Stomach (tissue), 9 donors: ENCODE data around the gene RESF1. TPM values are rescaled to one million over a fixed set of nuclear protein-coding genes. Genes with fewer than 3 reads are reported as not detected.
A peak's percentile ranks its signal among the peaks of the same experiment; 100 is the strongest.

Experiments used
- DNase-seq, 2 donors: peaks; one replicate each; pipeline versions ENCODE4 v3.0.0 to v3.0.0-alpha.2; 2013 to 2019
- H3K27ac ChIP-seq, 5 donors: fragments of 200-600 bp in 4 of 5; sonication (generic) in 4 of 5; one replicate each; pipeline ENCODE4 v1.5.1; 2013 to 2019; ENCODE audit warnings: mild to moderate bottlenecking in 1 of 5, moderate library complexity in 1 of 5
- H3K27me3 ChIP-seq, 3 donors: fragments of 200-600 bp; sonication (generic); one replicate each; pipeline ENCODE4 v1.5.1; 2017 to 2019; ENCODE audit warnings: mixed run types in 1 of 3
- H3K36me3 ChIP-seq, 4 donors: fragments of 200-600 bp; sonication (generic); 1 replicate in 3 of 4; 2 replicates in 1 of 4; pipeline ENCODE4 v1.5.1; 2016 to 2019
- H3K4me1 ChIP-seq, 4 donors: fragments of 200-600 bp; sonication (generic); one replicate each; pipeline ENCODE4 v1.5.1; 2016 to 2019
- H3K4me3 ChIP-seq, 4 donors: fragments of 200-600 bp; sonication (generic) in 3 of 4; one replicate each; pipeline ENCODE4 v1.5.1; 2016 to 2019; ENCODE audit warnings: mild to moderate bottlenecking in 1 of 4
- H3K9me3 ChIP-seq, 4 donors: fragments of 200-600 bp; sonication (generic); one replicate each; pipeline ENCODE4 v1.5.1; 2016 to 2019
- EP300 ChIP-seq: sonication (generic); formaldehyde crosslinking; IDR thresholded peaks from one replicate; pipeline ENCODE4 v1.6.1; 2017; ENCODE audit warnings: antibody characterized with exemption
- POLR2A ChIP-seq, 4 donors: fragments of 450-650 bp; IDR thresholded peaks; one replicate each; pipeline ENCODE4 v1.6.1; 2016; ENCODE audit warnings: antibody characterized with exemption in 4 of 4, control low read depth in 2 of 4, mild to moderate bottlenecking in 1 of 4, moderate library complexity in 1 of 4
- POLR2AphosphoS5 ChIP-seq, 3 donors: sonication (generic); formaldehyde crosslinking; IDR thresholded peaks; one replicate each; pipeline ENCODE4 v1.6.1; 2016; ENCODE audit warnings: antibody characterized with exemption in 3 of 3
- WGBS, 5 donors: extraction: QIAGEN DNeasy Blood & Tissue Kit in 3 of 5; methylation state at CpG; one replicate each; pipeline versions ENCODE4 v1.1.5 to v1.1.7; 2013 to 2018; 5-methylcytosine and 5-hydroxymethylcytosine counted together
- intact Hi-C: fragments of 100-400 bp; cut with DNase I; formaldehyde crosslinking; loops from one replicate; pipeline ENCODE4 v1.15.1; 2023; ENCODE audit warnings: low total_unique reads
- polyA plus RNA-seq, 3 donors: library from polyadenylated mRNA; stranded (reverse); fragments of 200-250 nt; gene quantifications; one replicate each; pipeline ENCODE4 v1.2.3, GENCODE V29; 2013
- total RNA-seq, 5 donors: library from RNA; depleted of rRNA; stranded (reverse); fragments of >200 nt; gene quantifications; one replicate each; pipeline versions ENCODE4 v1.1.0 to v1.2.3, GENCODE V29; 2014 to 2016
- TF ChIP-seq, protein P1 (sequence below), 7 experiments: fragments of 450-650 bp in 4 of 7; fragments of 200-600 bp in 3 of 7; sonication (generic) in 3 of 7; IDR thresholded peaks; one replicate each; pipeline ENCODE4 v1.5.1; 2016 to 2019; ENCODE audit warnings: antibody characterized with exemption in 7 of 7, control low read depth in 2 of 7, mild to moderate bottlenecking in 1 of 7
- donor health status: healthy with polysubstance abuse.
- donor health status: Bipolar disorder and iron deficiency.
- donor health status: healthy.

RESF1 gene
- total and polyA plus RNA-seq, 8 donors: 15.4 to 255 (median 51.9) TPM

DNA sequence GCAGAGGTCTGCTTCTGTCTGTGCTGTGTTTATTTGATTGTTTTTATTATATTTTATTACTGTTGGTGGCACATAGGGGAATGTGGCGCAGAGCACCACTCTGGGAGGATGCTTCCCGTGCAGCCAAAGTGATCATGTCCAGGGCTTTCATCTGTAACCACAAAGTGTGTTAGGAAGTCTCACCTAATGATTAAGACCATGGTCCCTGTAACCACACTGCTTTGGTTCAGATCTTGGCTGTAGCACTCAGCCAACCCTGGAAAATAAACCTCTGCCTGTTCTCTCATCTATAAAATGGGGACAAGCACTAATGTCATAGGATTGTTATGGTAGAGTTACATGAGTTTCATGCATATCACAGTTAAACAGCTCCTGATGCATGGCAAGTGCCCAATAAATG lies 1.9 kb downstream of the RESF1 start:
- H3K4me3 ChIP-seq: peak overlapping the region; percentile 63 to 81 (median 66)
- peak overlapping the region in 3 of 5 donors; percentile 15 to 98 (median 97) for H3K27ac ChIP-seq
- H3K4me1 ChIP-seq: peaks cover 20 to 66% (median 46%) of the 10 kb centered on the region in 4 donors
- no peaks in the 10 kb centered on the region for H3K9me3 ChIP-seq
- DNase-seq: no peak
- TF ChIP-seq, protein P1, sequence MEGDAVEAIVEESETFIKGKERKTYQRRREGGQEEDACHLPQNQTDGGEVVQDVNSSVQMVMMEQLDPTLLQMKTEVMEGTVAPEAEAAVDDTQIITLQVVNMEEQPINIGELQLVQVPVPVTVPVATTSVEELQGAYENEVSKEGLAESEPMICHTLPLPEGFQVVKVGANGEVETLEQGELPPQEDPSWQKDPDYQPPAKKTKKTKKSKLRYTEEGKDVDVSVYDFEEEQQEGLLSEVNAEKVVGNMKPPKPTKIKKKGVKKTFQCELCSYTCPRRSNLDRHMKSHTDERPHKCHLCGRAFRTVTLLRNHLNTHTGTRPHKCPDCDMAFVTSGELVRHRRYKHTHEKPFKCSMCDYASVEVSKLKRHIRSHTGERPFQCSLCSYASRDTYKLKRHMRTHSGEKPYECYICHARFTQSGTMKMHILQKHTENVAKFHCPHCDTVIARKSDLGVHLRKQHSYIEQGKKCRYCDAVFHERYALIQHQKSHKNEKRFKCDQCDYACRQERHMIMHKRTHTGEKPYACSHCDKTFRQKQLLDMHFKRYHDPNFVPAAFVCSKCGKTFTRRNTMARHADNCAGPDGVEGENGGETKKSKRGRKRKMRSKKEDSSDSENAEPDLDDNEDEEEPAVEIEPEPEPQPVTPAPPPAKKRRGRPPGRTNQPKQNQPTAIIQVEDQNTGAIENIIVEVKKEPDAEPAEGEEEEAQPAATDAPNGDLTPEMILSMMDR (IDR thresholded peaks at IDR 0.05): no peak
- no peak for TF ChIP-seq POLR2AphosphoS5 (IDR thresholded peaks at IDR 0.05)
- TF ChIP-seq POLR2A (IDR thresholded peaks at IDR 0.05): no peak
- TF ChIP-seq EP300: no peak
- H3K36me3 ChIP-seq: peaks cover 0 to 45% (median 34%) of the 10 kb centered on the region in 4 donors
- H3K27me3 ChIP-seq: no peaks in the 10 kb centered on the region
- WGBS, 5 donors: 54 to 70% (median 59%) methylated on average over 2 of the region's 2 CpGs
- intact Hi-C loops: no loop called here

DNA sequence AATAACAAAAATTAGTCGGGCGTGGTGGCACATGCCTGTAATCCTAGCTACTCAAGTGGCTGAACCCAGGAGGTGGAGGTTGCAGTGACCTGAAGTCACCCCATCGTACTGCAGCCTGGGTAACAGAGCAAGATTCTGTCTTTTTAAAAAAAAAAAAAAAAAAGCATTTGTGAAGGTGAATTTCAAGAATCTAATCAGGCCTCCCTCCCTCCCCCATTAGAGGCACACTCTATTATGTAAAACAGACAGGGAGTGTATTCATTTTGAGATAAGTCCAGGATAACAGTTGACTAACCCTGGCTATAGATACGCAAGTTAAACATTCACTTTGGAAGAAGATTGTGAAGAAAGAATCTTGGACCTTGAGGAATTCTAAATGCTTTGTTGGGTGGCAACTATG lies 2.9 kb downstream of the RESF1 start:
- peak overlapping the region in 2 of 5 donors; percentile 30 to 98 for H3K27ac ChIP-seq
- DNase-seq: no peak

DNA sequence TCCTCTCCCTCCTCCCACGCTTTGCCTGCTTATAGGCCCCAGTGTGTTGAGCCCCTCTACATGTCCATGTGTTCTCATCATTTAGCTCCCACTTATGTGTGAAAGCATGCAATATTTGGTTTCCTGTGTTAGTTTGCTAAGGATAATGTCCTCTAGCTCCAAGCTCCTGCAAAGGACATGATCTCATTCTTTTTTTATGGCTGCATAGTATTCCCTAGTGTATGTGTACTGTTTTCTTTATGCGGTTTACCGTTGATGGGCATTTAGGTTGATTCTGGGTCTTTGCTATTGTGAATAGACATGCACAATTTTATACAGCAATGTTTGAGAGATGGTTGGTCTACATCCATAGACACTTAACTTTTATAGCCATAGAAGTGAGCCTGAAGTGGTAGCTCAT lies 5.1 kb downstream of the RESF1 start:
- peaks cover 0 to 53% (median 40%) of the 10 kb centered on the region in 4 donors for H3K36me3 ChIP-seq
- WGBS, 5 donors: 97 to 99% (median 98%) methylated on average over 3 of the region's 3 CpGs
- intact Hi-C loops: no loop called here
- TF ChIP-seq POLR2A (IDR thresholded peaks at IDR 0.05) (no peak), EP300 (no peak), POLR2AphosphoS5 (IDR thresholded peaks at IDR 0.05) (no peak)
- TF ChIP-seq, protein P1 (IDR thresholded peaks at IDR 0.05): no peak
- peak overlapping the region in 2 of 4 donors; percentile 11 to 65 for H3K4me3 ChIP-seq
- no peak overlapping the region for H3K27ac ChIP-seq
- no peaks in the 10 kb centered on the region for H3K9me3 ChIP-seq
- no peak for DNase-seq
- peaks cover 35 to 82% (median 52%) of the 10 kb centered on the region in 4 donors for H3K4me1 ChIP-seq
- H3K27me3 ChIP-seq: no peaks in the 10 kb centered on the region

More for the DNA sequence above, 2.9 kb downstream of the RESF1 start:
- Histone ChIP-seq H3K27me3 (no peaks in the 10 kb centered on the region), H3K36me3 (peaks cover 0 to 46% (median 34%) of the 10 kb centered on the region in 4 donors), H3K4me1 (peaks cover 28 to 75% (median 51%) of the 10 kb centered on the region in 4 donors), H3K9me3 (no peaks in the 10 kb centered on the region), H3K4me3 (peak overlapping the region in 3 of 4 donors; percentile 65 to 81 (median 66))
- WGBS, 5 donors: 44 to 79% (median 59%) methylated on average over 4 of the region's 4 CpGs
- TF ChIP-seq EP300: no peak
- TF ChIP-seq POLR2AphosphoS5 (IDR thresholded peaks at IDR 0.05): no peak
- TF ChIP-seq, protein P1 (IDR thresholded peaks at IDR 0.05): no peak
- no peak for TF ChIP-seq POLR2A (IDR thresholded peaks at IDR 0.05)
- intact Hi-C loops: no loop called here

DNA sequence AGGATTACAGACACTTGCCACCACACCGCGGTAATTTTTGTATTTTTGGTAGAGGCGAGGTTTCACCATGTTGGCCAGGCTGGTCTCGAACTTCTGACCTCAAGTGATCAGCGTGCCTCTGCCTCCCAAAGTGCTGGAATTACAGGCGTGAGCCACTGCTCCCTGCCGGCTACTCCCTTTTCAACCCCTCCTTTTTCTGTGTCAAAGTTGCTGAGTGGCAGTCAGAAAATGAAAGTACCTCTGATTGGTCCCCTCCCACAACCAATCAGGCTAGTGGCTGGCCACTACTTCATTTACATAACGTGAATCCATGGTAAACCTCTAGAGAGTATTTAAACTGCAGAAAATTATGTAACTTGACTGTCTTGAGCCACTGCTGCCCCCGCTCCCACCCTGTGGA lies 5.9 kb downstream of the RESF1 start:
- Histone ChIP-seq H3K4me3 (peak overlapping the region in 1 of 4 donors; percentile 65), H3K27ac (peak overlapping the region in 1 of 5 donors; percentile 27), H3K9me3 (no peaks in the 10 kb centered on the region), H3K36me3 (peaks cover 0 to 58% (median 42%) of the 10 kb centered on the region in 4 donors), H3K4me1 (peaks cover 35 to 90% (median 52%) of the 10 kb centered on the region in 4 donors), H3K27me3 (no peaks in the 10 kb centered on the region)
- WGBS, 5 donors: 84 to 95% (median 91%) methylated on average over 9 of the region's 9 CpGs
- TF ChIP-seq POLR2AphosphoS5 (IDR thresholded peaks at IDR 0.05) (no peak), POLR2A (IDR thresholded peaks at IDR 0.05) (no peak), EP300 (no peak)
- TF ChIP-seq, protein P1 (IDR thresholded peaks at IDR 0.05): no peak
- intact Hi-C loops: no loop called here
- no peak for DNase-seq
